Keratinocyte (primary cell): ENCODE measurements around the gene ZHX3.

Source experiments
- EZH2 ChIP-seq: IDR thresholded peaks from one replicate; pipeline ENCODE4 v1.6.1; 2012; ENCODE audit warnings: inconsistent platforms, mild to moderate bottlenecking, low read length, moderate library complexity
- TF ChIP-seq, protein P1 (sequence below), 3 experiments: IDR thresholded peaks in 1 of 3; conservative IDR thresholded peaks in 1 of 3; optimal IDR thresholded peaks in 1 of 3; 2 replicates in 2 of 3; 3 replicates in 1 of 3; pipeline versions ENCODE3 to v1.5.1; 2011; ENCODE audit warnings: low read length in 3 of 3, mild to moderate bottlenecking in 3 of 3, moderate library complexity in 2 of 3, control low read depth in 1 of 3, inconsistent platforms in 1 of 3; ENCODE audit not compliant: insufficient read depth in 2 of 3; ENCODE audit errors: extremely low read depth in 1 of 3

GRCh38 chr20:41183391-41183790 lies 134.1 kb downstream of the ZHX3 start:
- TF ChIP-seq, protein P1, sequence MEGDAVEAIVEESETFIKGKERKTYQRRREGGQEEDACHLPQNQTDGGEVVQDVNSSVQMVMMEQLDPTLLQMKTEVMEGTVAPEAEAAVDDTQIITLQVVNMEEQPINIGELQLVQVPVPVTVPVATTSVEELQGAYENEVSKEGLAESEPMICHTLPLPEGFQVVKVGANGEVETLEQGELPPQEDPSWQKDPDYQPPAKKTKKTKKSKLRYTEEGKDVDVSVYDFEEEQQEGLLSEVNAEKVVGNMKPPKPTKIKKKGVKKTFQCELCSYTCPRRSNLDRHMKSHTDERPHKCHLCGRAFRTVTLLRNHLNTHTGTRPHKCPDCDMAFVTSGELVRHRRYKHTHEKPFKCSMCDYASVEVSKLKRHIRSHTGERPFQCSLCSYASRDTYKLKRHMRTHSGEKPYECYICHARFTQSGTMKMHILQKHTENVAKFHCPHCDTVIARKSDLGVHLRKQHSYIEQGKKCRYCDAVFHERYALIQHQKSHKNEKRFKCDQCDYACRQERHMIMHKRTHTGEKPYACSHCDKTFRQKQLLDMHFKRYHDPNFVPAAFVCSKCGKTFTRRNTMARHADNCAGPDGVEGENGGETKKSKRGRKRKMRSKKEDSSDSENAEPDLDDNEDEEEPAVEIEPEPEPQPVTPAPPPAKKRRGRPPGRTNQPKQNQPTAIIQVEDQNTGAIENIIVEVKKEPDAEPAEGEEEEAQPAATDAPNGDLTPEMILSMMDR (optimal IDR thresholded peaks at IDR 0.05 in 1 of 3, IDR thresholded peaks at IDR 0.05 in 1 of 3, conservative IDR thresholded peaks at IDR 0.05 in 1 of 3; ENCODE audit: extremely low read depth in 1 of 3, insufficient read depth in 2 of 3, low read length in 3 of 3), result no peak
- TF ChIP-seq EZH2, result no peak
